ENCODE data around the gene FUBP3.

The FUBP3 gene

GRCh38 chr9:130609163-130609562 lies 29.8 kb downstream of the FUBP3 start:
- DNase-seq: no peak

GRCh38 chr9:130610862-130611707 lies 31.7 kb downstream of the FUBP3 start:
- no peak for DNase-seq

GRCh38 chr9:130616451-130616850 lies 37.1 kb downstream of the FUBP3 start:
- no peak for DNase-seq

DNA sequence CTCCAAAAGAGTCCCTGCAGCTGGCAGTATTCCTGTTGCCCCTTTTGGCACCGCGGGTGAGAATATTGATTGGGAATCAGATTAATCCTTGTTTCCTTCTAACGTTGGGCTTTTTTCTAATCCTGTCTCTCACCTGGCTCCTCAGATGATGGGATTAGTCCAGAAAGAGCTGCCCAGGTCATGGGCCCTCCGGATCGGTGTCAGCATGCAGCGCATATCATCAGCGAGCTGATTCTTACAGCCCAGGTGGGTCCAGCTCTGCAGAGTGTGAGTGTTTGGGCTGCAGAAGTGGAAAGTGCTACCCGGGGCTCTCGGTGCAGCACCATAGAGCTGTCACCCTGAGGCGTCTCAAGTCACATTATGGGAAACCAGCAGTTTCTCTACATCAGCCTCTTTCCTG lies 44.1 kb downstream of the FUBP3 start:
- no peak for DNase-seq

GRCh38 chr9:130624154-130624553 lies 44.8 kb downstream of the FUBP3 start:
- DNase-seq: no peak

- no peak for DNase-seq
Measured at GRCh38 chr9:130626249-130626996, 47.0 kb downstream of the FUBP3 start.

DNA sequence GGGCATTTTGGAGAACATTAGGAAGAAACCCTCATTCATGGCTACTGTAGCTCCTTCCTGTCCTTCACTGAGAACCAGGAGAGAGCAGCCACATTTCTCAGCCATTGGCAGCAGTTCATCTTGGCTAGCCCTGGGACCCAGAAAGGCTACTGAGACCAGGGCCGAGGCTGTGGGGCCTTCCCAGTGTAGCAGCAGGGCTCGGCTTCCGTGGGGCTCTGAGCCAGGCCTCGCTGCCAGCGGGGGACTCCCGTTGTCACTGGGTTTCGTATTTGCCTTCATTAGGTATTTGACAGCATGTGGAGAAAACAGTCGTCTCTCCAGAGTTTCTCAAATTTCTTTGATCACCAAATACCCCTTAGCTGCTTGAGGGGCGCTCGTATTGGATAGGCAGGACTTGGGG lies 47.7 kb downstream of the FUBP3 start:
- no peak for DNase-seq

DNA sequence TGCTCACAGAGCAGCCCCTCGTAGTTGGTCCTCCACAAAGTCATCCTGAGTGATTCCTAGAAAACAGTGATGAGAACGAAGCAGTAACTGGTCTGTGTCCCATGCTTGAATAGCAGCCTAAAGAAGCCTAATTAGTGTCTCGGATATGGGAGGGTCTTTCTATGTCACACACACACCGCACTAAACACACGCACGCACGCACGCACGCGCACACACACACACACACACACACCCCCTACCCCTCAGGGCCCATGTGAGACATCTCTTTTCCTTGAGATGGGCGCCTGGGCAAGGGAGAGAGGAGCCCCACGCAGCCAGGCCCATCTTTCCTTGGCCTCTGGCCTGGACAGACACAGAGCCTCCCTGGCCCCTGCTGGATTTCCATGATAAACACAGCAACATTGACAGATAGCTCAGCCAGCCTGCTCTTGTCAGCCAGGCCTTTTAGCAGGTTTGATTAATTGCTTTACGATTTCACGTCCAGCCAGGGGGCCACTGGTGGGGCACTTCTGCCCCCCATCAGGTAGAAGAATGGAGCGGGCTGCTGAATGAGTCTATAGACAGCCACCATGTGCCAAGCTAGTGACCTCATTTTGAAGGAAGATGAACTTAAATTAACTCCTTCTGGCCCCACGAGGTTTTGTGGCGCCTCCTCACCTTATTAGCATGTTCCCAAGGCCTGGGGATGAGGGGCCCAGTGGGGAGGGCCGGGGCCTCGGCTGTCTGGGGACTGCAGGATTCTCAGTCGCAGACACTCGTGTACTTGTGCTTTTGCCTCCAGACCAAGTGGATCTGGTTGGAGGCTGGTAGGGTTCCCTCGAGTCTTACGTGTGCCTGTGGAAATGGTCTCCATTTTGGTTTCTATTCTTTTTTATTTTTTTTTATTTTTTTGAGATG lies 48.8 kb downstream of the FUBP3 start:
- DNase-seq: no peak

DNA sequence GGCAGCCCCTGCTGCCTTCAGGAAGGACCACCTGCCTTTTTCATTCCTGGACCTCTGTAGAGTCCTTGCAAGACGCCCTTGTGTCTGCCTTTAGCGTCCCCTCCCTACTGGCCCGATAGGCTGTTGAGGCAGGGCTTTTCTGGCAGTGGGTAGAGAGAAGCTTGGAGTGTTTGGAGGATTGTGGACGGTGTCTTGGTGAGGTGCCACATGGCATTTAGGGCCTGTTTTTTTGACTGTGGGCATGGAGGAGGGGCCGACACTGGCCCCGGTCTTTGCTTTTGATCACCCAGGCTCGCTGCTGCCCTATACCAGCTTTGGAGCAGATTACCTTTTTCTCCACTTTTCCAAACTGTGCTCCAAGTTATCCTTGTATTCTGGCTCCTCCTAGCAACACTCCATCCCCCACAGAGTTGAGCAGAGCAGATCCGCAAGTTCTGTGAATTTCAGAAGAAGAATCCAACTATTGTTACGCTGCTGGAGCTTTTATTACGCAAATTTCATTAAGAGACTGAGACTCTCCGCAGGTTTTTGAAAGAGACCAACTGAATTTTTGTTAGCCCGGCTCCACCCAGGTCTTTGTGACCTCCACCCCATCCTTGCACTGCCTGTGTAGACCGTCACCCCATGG lies 50.2 kb downstream of the FUBP3 start:
- DNase-seq: no peak

GRCh38 chr9:130630071-130630450 lies 50.7 kb downstream of the FUBP3 start:
- DNase-seq: no peak

- DNase-seq: no peak
Measured at GRCh38 chr9:130630506-130631330, 51.3 kb downstream of the FUBP3 start.

DNA sequence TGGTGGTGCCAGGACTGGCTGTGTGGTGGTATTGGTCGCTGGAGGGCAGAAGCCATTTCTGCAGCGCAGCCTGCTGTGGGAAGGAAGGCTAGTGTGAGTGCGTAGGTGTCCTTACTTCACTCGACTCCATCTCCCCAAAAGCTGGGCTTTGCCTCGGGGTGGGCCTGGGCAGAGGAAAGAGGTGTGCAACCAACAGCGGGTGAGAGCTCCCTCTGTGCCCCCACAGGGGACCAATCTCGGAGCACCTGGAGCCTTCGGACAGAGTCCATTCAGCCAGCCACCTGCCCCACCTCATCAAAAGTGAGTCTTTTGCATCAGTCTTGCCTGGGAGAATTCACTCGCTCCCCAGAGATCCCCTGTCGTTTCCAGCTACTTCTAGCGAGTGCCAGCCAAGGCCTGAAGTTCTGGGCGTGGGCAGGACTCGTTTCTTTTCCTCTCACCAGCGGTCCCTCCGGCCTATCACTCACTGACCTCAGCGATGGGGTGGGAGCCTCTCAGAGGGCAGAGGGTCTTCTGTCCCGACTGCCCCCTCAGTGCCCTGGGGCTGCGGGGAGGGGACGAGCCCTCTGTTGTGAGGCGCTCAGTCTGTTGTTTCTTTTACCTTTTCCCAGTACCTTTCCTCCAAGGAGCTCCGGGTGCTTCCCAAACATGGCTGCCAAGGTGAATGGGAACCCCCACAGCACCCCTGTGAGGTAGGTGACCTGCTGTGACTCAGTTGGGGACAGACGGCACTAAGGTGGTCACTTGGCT lies 52.1 kb downstream of the FUBP3 start:
- no peak for DNase-seq

GRCh38 chr9:130632081-130632710 lies 52.8 kb downstream of the FUBP3 start:
- no peak for DNase-seq

- DNase-seq: no peak
Measured at GRCh38 chr9:130632841-130633240, 53.5 kb downstream of the FUBP3 start.

DNA sequence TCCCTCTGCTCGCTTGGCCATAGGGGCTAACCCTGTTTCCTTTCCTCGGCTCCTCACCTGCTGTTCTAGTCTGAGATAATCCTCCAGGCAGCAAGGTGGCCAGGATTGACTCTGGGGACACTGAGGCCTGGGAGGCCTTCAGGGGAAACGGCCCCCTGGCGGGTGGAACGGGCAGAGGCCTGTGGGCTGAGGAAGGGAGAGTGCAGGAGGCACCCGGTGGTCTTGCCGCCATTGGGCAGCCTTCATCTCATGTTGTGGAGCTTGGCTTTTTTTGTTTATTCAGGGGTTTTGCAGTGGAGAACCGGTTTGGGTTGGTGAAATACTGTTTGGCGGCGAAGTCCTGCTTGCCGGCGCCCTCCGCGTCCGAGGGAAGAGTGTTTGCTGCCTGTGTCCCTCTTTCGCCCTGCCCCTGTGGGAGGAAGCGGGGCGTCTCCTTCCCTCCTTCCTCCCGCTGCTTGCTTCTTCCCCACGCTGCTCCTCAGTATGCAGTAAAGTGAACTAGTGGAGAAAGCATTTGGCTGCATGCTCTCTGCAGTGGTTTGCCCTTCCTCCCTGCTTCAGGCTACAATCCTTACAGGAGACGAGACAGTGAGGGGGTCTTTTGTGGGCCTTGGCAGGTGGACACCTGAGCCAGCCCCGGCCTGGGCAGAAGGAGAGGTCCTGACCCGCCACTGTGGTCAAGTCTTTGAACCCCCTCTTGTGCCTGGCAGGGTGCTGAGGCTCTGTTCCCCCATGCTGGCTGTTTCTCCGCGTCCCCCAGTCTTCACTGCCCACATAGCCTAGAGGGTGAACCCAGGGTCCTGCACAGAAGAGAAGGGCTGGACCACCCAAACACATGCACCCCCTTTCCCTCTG lies 54.2 kb downstream of the FUBP3 start:
- DNase-seq: no peak

- DNase-seq: no peak
Measured at GRCh38 chr9:130634191-130634768, 54.9 kb downstream of the FUBP3 start.

- DNase-seq: no peak
Measured at GRCh38 chr9:130634801-130635200, 55.4 kb downstream of the FUBP3 start.

GRCh38 chr9:130635306-130635705 lies 55.9 kb downstream of the FUBP3 start:
- DNase-seq: no peak

Data from 8988T (cell line).